ENCODE measurements around the gene RIN3.
"Not testable (repeated sequence)": the region's sequence is repeated elsewhere in the genome, so short reads cannot be mapped to it uniquely, and the experiment has no call there.

The RIN3 gene

GRCh38 chr14:92531106-92531873 is 17.7 kb downstream of the RIN3 start:
- DNase-seq (ENCODE audit: low read depth, low spot score), result peak; percentile 76

GRCh38 chr14:92532490-92533163 is 19.0 kb downstream of the RIN3 start:
- DNase-seq (ENCODE audit: low read depth, low spot score), result no peak

- no peak for DNase-seq (ENCODE audit: low read depth, low spot score)
Measured at GRCh38 chr14:92534932-92535643, 21.5 kb downstream of the RIN3 start.

- not testable (repeated sequence) for DNase-seq (ENCODE audit: low read depth, low spot score)
Measured at GRCh38 chr14:92536231-92536630, 22.6 kb downstream of the RIN3 start.

- no peak for DNase-seq (ENCODE audit: low read depth, low spot score)
Measured at GRCh38 chr14:92538412-92538985, 24.9 kb downstream of the RIN3 start.

GRCh38 chr14:92539419-92539818 is 25.8 kb downstream of the RIN3 start:
- no peak for DNase-seq (ENCODE audit: low read depth, low spot score)

GRCh38 chr14:92539875-92540274 is 26.3 kb downstream of the RIN3 start:
- no peak for DNase-seq (ENCODE audit: low read depth, low spot score)

GRCh38 chr14:92540472-92541048 is 27.0 kb downstream of the RIN3 start:
- no peak for DNase-seq (ENCODE audit: low read depth, low spot score)

- DNase-seq (ENCODE audit: low read depth, low spot score), result no peak
Measured at GRCh38 chr14:92542766-92543554, 29.4 kb downstream of the RIN3 start.

GRCh38 chr14:92544051-92544720 is 30.6 kb downstream of the RIN3 start:
- no peak for DNase-seq (ENCODE audit: low read depth, low spot score)

GRCh38 chr14:92546347-92547053 is 32.9 kb downstream of the RIN3 start:
- DNase-seq (ENCODE audit: low read depth, low spot score), result no peak

- no peak for DNase-seq (ENCODE audit: low read depth, low spot score)
Measured at GRCh38 chr14:92549105-92549858, 35.7 kb downstream of the RIN3 start.

- DNase-seq (ENCODE audit: low read depth, low spot score), result no peak
Measured at GRCh38 chr14:92549859-92550230, 36.3 kb downstream of the RIN3 start.

GRCh38 chr14:92551044-92551841 is 37.7 kb downstream of the RIN3 start:
- DNase-seq (ENCODE audit: low read depth, low spot score), result no peak

- no peak for DNase-seq (ENCODE audit: low read depth, low spot score)
Measured at GRCh38 chr14:92552066-92552465, 38.5 kb downstream of the RIN3 start.

GRCh38 chr14:92553438-92553837 is 39.9 kb downstream of the RIN3 start:
- no peak for DNase-seq (ENCODE audit: low read depth, low spot score)

- DNase-seq (ENCODE audit: low read depth, low spot score), result no peak
Measured at GRCh38 chr14:92555465-92556111, 42.0 kb downstream of the RIN3 start.

- DNase-seq (ENCODE audit: low read depth, low spot score), result no peak
Measured at GRCh38 chr14:92556255-92556741, 42.7 kb downstream of the RIN3 start.
